K562 (cell line): ENCODE data around the gene KCNK3. TPM values are rescaled to one million over a fixed set of nuclear protein-coding genes. Genes with fewer than 3 reads are reported as not detected.

Experiments used
- ATAC-seq: fragments of 200-7000 bp; cut with Tn5 transposase; 3 replicates; pipeline ENCODE4 v1.9.1; 2020; ENCODE audit warnings: moderate library complexity
- BruUV-seq: library from RNA; stranded (reverse); fragments of 400-500 nt; replicated peaks from 2 replicates; lab custom pipeline; 2021; lab: Mats Ljungman, UMichigan
- CTCF ChIA-PET: fragments of 300-600 bp; formaldehyde crosslinking; extraction: SDS; loops from one replicate; lab custom pipeline; 2021; ENCODE audit warnings: low intra/inter-chr PET ratio; lab: Yijun Ruan, JAX
- POLR2A ChIA-PET: fragments of 300-600, 350-650 bp; sonication (Branson Sonifier 250); formaldehyde crosslinking; extraction: SDS; loops from one replicate; lab custom pipeline; 2021; ENCODE audit warnings: antibody characterized with exemption, inconsistent platforms; lab: Yijun Ruan, JAX
- DNase-seq, 4 experiments: peaks; one replicate each; pipeline versions ENCODE4 v3.0.0 to v3.0.0-alpha.2; 2011 to 2018; ENCODE audit warnings: low spot score in 3 of 4, mixed read lengths in 3 of 4; ENCODE audit errors: extremely low read depth in 1 of 4
- FAIRE-seq: peaks from 2 replicates; lab custom pipeline; 2011; peaks lifted over from hg19 to GRCh38; lab: Jason Lieb, UNC
- H2AFZ ChIP-seq: 2 replicates; pipeline ENCODE4 v1.6.0; 2011; ENCODE audit warnings: low read depth, low read length, control low read depth, inconsistent platforms
- H3K27ac ChIP-seq: fragments of 200-600 bp; 3 replicates; pipeline ENCODE4 v1.8.0; 2011; ENCODE audit warnings: low read depth, mild to moderate bottlenecking, control low read depth, inconsistent platforms, low read length, moderate library complexity, mixed read lengths; ENCODE audit errors: extremely low read depth
- H3K27me3 ChIP-seq, 2 experiments: fragments of 300-600 bp in 1 of 2; 2 replicates in 1 of 2; 3 replicates in 1 of 2; pipeline versions ENCODE4 v1.6.0 to v1.8.0; 2011; ENCODE audit warnings: inconsistent platforms in 2 of 2, low read length in 2 of 2, mild to moderate bottlenecking in 1 of 2, mixed read lengths in 1 of 2, moderate library complexity in 1 of 2; ENCODE audit not compliant: control insufficient read depth in 2 of 2, insufficient read depth in 2 of 2
- H3K36me3 ChIP-seq: fragments of 300-600 bp; 3 replicates; pipeline ENCODE4 v1.8.0; 2011; ENCODE audit warnings: mild to moderate bottlenecking, low read length, inconsistent platforms; ENCODE audit not compliant: control insufficient read depth, insufficient read depth
- H3K4me1 ChIP-seq, 2 experiments: fragments of 200-600 bp in 1 of 2; replicated peaks in 1 of 2; 2 replicates in 1 of 2; 3 replicates in 1 of 2; pipeline versions ENCODE4 v1.5.1 to v1.8.0; 2011; ENCODE audit warnings: inconsistent platforms in 2 of 2, low read length in 2 of 2, mild to moderate bottlenecking in 1 of 2, mixed read lengths in 1 of 2, moderate library complexity in 1 of 2; ENCODE audit not compliant: control insufficient read depth in 2 of 2, insufficient read depth in 2 of 2
- H3K4me2 ChIP-seq: 2 replicates; pipeline ENCODE4 v1.6.1; 2011; ENCODE audit warnings: low read length, control low read depth, inconsistent platforms, mixed read lengths; ENCODE audit not compliant: insufficient read depth
- H3K4me3 ChIP-seq: fragments of 200-600 bp; sonication (generic), shearing (Covaris generic); 2 replicates; pipeline ENCODE4 v1.5.1; 2016; ENCODE audit warnings: control low read depth, inconsistent platforms
- H3K79me2 ChIP-seq: fragments of 200-600 bp; 3 replicates; pipeline ENCODE4 v1.8.0; 2011; ENCODE audit warnings: low read length, inconsistent platforms; ENCODE audit not compliant: control insufficient read depth, insufficient read depth
- H3K9ac ChIP-seq, 2 experiments: 2 replicates each; pipeline versions ENCODE4 v1.6.0 to v1.6.1; 2011; ENCODE audit warnings: low read depth in 2 of 2, low read length in 2 of 2, control low read depth in 1 of 2, inconsistent platforms in 1 of 2, mild to moderate bottlenecking in 1 of 2, mixed read lengths in 1 of 2; ENCODE audit not compliant: insufficient read depth in 1 of 2
- H3K9me1 ChIP-seq: one replicate; pipeline ENCODE4 v1.6.0; 2011; ENCODE audit warnings: inconsistent platforms, mild to moderate bottlenecking, low read length, moderate library complexity; ENCODE audit not compliant: control insufficient read depth, insufficient read depth
- H3K9me3 ChIP-seq: replicated peaks from 2 replicates; pipeline ENCODE4 v1.5.1; 2011; ENCODE audit warnings: low read depth, low read length, inconsistent platforms; ENCODE audit not compliant: control insufficient read depth, insufficient read depth
- H4K20me1 ChIP-seq: replicated peaks from 2 replicates; pipeline ENCODE4 v1.6.1; 2011; ENCODE audit warnings: low read length, inconsistent platforms, mixed read lengths; ENCODE audit not compliant: control insufficient read depth, insufficient read depth
- EZH2 ChIP-seq: IDR thresholded peaks from 2 replicates; pipeline ENCODE4 v1.6.1; 2012; ENCODE audit warnings: low read depth, mild to moderate bottlenecking, inconsistent platforms, low read length, borderline replicate concordance
- MTA1 ChIP-seq: fragments of 450-650 bp; IDR thresholded peaks from 2 replicates; pipeline ENCODE4 v1.6.1; 2017; ENCODE audit warnings: borderline replicate concordance
- SMARCB1 ChIP-seq: IDR thresholded peaks from 2 replicates; pipeline ENCODE4 v1.6.1; 2011; ENCODE audit warnings: improper control_type of control experiment, low read depth; ENCODE audit not compliant: insufficient read length
- TAF9B ChIP-seq: fragments of 450-650 bp; IDR thresholded peaks from 2 replicates; pipeline ENCODE4 v1.6.1; 2018; ENCODE audit warnings: mild to moderate bottlenecking; ENCODE audit not compliant: partially characterized antibody
- YY1 ChIP-seq, 3 experiments: IDR thresholded peaks; 2 replicates each; pipeline ENCODE4 v1.6.1; 2011; ENCODE audit warnings: low read length in 2 of 3, mild to moderate bottlenecking in 2 of 3, moderate library complexity in 2 of 3, borderline replicate concordance in 1 of 3, control low read depth in 1 of 3, low read depth in 1 of 3; ENCODE audit not compliant: insufficient read depth in 3 of 3, insufficient replicate concordance in 2 of 3, control insufficient read depth in 1 of 3, insufficient read length in 1 of 3; ENCODE audit errors: extremely low read depth in 1 of 3
- ZFPM2 ChIP-seq: fragments of 250-450 bp; sonication (Bioruptor Pico); IDR thresholded peaks from 2 replicates; pipeline ENCODE4 v1.5.1; 2022; ENCODE audit warnings: mild to moderate bottlenecking
- WGBS: fragments of 100-300 bp; shearing (Covaris generic); methylation state at CpG from one replicate; pipeline ENCODE4 v1.1.6; 2016; ENCODE audit warnings: low coverage, mixed read lengths; ENCODE audit not compliant: insufficient coverage; ENCODE audit errors: missing lambda C conversion rate; 5-methylcytosine and 5-hydroxymethylcytosine counted together
- in situ Hi-C: fragments of 300-500 bp; cut with MboI; formaldehyde crosslinking; loops from 4 replicates; pipeline ENCODE4 v1.15.0; 2018; ENCODE audit warnings: inconsistent platforms, mixed read lengths
- intact Hi-C: fragments of 100-400 bp; cut with micrococcal nuclease; formaldehyde crosslinking; loops from 2 replicates; pipeline ENCODE4 v1.14.2; 2022
- polyA plus RNA-seq, 8 experiments: library from polyadenylated mRNA; depleted of rRNA in 4 of 8; stranded (reverse) in 5 of 8; unstranded in 3 of 8; fragments of >200 nt; fragmentation: Nextera tagmentation in 2 of 8; fragmentation: Illumina TruSeq in 1 of 8; extraction: Ambion mirVana in 2 of 8; extraction: Trizol in 1 of 8; gene quantifications; 2 replicates each; pipeline versions ENCODE4 v1.2.1 to v1.2.3, GENCODE V29; 2011 to 2014; ENCODE audit warnings: inconsistent platforms in 1 of 8, missing spikeins in 1 of 8
- total RNA-seq, 7 experiments: library from RNA; depleted of rRNA in 6 of 7; stranded (reverse); fragments of >200 nt in 6 of 7; fragmentation: Illumina TruSeq in 2 of 7; extraction: Trizol in 2 of 7; gene quantifications; 2 replicates each; pipeline versions ENCODE4 v1.2.1 to v1.2.3, GENCODE V29; 2011 to 2021; ENCODE audit warnings: low replicate concordance in 1 of 7
- TF ChIP-seq, protein P1 (sequence below): fragments of 250-450 bp; sonication (Bioruptor Pico); IDR thresholded peaks from 2 replicates; pipeline ENCODE4 v1.8.0; 2021; ENCODE audit warnings: moderate library complexity, mild to moderate bottlenecking, inconsistent platforms
- TF ChIP-seq, protein P2 (sequence below), 2 experiments: fragments of 450-650 bp; formaldehyde crosslinking in 1 of 2; IDR thresholded peaks; 2 replicates each; pipeline versions ENCODE4 v1.4.0 to v1.6.1; 2014 to 2020; ENCODE audit warnings: mild to moderate bottlenecking in 2 of 2, borderline replicate concordance in 1 of 2, low read depth in 1 of 2

The KCNK3 gene
- total and polyA plus RNA-seq, 9 of the 15 experiments (the other 6 are each of a cell fraction or from before 2014, with no cell fraction given) = 0.01 to 0.20 (median 0.07) TPM; not detected in 5

DNA sequence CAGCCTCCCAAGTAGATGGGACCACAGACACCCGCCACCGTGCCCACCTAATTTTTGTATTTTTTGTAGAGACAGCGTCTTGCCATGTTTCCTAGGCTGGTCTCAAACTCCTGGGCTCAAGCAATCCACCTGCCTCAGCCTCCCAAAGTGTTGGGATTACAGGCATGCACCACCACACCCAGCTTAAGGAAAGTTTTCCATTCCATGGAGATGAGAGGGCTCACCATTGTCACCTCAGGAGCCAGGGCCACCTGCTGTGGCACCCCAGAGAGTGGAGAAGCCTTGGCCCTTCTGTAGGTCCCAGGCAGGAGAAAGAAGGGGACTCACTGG lies 76.2 kb downstream of the KCNK3 start (continued):
- TF ChIP-seq, protein P1, sequence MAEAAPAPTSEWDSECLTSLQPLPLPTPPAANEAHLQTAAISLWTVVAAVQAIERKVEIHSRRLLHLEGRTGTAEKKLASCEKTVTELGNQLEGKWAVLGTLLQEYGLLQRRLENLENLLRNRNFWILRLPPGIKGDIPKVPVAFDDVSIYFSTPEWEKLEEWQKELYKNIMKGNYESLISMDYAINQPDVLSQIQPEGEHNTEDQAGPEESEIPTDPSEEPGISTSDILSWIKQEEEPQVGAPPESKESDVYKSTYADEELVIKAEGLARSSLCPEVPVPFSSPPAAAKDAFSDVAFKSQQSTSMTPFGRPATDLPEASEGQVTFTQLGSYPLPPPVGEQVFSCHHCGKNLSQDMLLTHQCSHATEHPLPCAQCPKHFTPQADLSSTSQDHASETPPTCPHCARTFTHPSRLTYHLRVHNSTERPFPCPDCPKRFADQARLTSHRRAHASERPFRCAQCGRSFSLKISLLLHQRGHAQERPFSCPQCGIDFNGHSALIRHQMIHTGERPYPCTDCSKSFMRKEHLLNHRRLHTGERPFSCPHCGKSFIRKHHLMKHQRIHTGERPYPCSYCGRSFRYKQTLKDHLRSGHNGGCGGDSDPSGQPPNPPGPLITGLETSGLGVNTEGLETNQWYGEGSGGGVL (CRISPR knock-in tag) = no peak

DNA sequence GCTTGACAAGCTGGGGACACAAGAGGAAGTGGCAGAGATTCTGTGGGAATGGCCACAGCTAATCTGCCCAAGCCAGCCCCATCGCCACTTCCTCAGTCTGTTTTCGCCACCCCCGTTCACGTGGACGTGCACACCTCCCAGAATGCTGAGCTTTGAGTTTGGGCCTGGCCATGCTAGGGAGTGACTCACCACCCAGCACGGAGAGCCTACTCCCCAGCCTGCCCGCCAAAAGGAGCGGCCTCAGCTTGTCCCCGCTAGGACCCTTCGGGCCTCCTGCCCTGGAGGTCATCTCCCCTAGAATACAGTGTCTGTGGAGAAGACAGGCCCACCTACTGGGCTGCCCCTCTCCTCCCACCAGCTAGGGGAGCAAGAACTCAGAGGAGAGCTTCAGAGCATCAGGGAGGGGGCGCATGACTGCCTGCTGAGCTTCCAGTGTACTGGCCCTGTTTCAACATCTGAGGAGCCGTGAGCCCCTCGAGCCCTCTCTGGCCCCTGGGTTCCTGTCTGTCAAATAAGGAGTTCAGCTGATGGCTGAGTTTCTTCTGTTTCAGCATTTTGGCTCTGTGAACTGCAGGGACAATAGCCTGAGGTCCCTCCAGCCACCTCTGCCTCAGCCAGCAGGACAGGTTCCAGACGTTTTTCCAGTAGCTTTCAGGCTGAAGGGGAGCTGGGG lies 76.7 kb downstream of the KCNK3 start:
- intact Hi-C loops = loop anchor here (10.0 kb wide), 1 partner anchor 246 kb away; no protein-coding TSS in a partner anchor
- Histone ChIP-seq H3K36me3 (peaks cover 57% of the 10 kb centered on the region; the same call in 2 of the 3 replicates), H3K27ac (peak overlapping the region; percentile 85), H3K4me1 (peaks cover 76% of the 10 kb centered on the region in 2 experiments), H4K20me1 (peaks cover 4% of the 10 kb centered on the region; the same call in 1 of the 2 replicates), H3K9me1 (no peaks in the 10 kb centered on the region), H3K9ac (peak overlapping the region; percentile 67 to 88), H3K4me2 (peak overlapping the region; percentile 71), H3K79me2 (peaks cover 94% of the 10 kb centered on the region), H3K27me3 (no peaks in the 10 kb centered on the region), H3K4me3 (no peak overlapping the region), H2AFZ (peak overlapping the region; percentile 71), H3K9me3 (no peaks in the 10 kb centered on the region)
- in situ Hi-C loops = no loop called here
- ATAC-seq (peak; percentile 81), FAIRE-seq (peak; percentile 94), DNase-seq (peak; percentile 74 to 95 (median 80))
- WGBS = 4% methylated on average over 14 of the region's 14 CpGs
- no TSS peak for BruUV-seq
- POLR2A ChIA-PET = interaction anchor here (0.5 to 1.6 kb wide), 10 partner anchors 9 to 568 kb away, joined by 3 to 11 read pairs (median 5); partner anchors contain the start of gene CENPA
- CTCF ChIA-PET = no interaction called here
- peak; percentile 83 for TF ChIP-seq MTA1
- TF ChIP-seq EZH2 = no peak
- no peak for TF ChIP-seq SMARCB1
- TF ChIP-seq YY1 (IDR thresholded peaks at IDR 0.05; ENCODE audit: borderline replicate concordance in 1 of 3, control insufficient read depth in 1 of 3, extremely low read depth in 1 of 3, insufficient read depth in 3 of 3, insufficient read length in 1 of 3, insufficient replicate concordance in 2 of 3, low read depth in 1 of 3, low read length in 2 of 3) = peak in 1 of 3 experiments; percentile 50
- TF ChIP-seq ZFPM2 (CRISPR knock-in tag) = no peak
- TF ChIP-seq, protein P2, sequence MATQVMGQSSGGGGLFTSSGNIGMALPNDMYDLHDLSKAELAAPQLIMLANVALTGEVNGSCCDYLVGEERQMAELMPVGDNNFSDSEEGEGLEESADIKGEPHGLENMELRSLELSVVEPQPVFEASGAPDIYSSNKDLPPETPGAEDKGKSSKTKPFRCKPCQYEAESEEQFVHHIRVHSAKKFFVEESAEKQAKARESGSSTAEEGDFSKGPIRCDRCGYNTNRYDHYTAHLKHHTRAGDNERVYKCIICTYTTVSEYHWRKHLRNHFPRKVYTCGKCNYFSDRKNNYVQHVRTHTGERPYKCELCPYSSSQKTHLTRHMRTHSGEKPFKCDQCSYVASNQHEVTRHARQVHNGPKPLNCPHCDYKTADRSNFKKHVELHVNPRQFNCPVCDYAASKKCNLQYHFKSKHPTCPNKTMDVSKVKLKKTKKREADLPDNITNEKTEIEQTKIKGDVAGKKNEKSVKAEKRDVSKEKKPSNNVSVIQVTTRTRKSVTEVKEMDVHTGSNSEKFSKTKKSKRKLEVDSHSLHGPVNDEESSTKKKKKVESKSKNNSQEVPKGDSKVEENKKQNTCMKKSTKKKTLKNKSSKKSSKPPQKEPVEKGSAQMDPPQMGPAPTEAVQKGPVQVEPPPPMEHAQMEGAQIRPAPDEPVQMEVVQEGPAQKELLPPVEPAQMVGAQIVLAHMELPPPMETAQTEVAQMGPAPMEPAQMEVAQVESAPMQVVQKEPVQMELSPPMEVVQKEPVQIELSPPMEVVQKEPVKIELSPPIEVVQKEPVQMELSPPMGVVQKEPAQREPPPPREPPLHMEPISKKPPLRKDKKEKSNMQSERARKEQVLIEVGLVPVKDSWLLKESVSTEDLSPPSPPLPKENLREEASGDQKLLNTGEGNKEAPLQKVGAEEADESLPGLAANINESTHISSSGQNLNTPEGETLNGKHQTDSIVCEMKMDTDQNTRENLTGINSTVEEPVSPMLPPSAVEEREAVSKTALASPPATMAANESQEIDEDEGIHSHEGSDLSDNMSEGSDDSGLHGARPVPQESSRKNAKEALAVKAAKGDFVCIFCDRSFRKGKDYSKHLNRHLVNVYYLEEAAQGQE (IDR thresholded peaks at IDR 0.05; ENCODE audit: borderline replicate concordance) = peak; percentile 36; the same call in 1 of the 2 replicates
- TF ChIP-seq, protein P2 (CRISPR knock-in tag; IDR thresholded peaks at IDR 0.05; ENCODE audit: low read depth) = no peak
- peak; percentile 88 for TF ChIP-seq TAF9B
